Measurements from ENCODE around the gene SEMA5A. TPM values are rescaled to one million over a fixed set of nuclear protein-coding genes. Genes with fewer than 3 reads are reported as not detected.

Gene SEMA5A
- total RNA-seq, 1 donor from 2014 or later = 4.0 TPM

DNA sequence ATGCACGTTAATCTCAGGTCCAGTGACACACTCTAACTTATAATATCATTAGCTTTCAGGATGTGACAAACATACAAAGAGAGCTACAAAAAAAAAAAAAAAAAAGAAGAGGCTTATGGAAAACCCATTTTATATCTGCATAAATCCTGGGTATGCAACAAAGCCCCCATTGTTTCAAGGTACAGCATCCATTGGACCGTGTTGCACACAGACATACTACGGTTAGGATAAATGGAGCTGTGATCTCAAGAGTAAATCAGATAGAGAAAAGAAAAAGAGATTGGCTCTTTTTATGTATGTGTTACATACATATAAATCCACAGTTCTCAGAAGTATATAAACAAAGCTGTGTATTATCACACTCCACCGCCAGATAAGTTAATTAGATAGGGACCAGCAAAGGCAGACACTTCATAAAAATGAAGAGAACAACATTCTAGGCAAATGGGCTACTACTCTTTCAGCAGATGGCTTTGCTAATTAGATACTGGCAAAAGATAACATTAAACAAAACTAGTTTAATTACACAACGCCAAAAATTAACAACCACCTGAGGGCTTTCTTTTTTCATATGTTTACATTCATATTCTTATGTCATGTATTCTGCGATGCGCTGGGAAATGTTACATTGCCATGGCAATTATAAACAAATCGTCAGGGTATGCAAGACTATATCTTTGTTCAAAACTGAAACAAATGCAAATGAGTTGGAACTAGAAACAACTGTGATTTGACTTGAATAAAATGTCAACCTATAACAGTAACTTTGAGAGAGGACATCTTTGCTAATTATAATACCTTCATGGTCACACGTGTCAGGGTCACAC, 304.2 kb downstream of the SEMA5A start:
- Mint-ChIP-seq H3K27me3 (no peaks in the 10 kb centered on the region), H3K9me3 (ENCODE audit: low read depth) (no peaks in the 10 kb centered on the region), H3K4me3 (ENCODE audit: low read depth) (no peak overlapping the region), H3K4me1 (ENCODE audit: low read depth) (peaks cover 3% of the 10 kb centered on the region), H3K36me3 (ENCODE audit: insufficient read depth) (no peaks in the 10 kb centered on the region), H3K27ac (no peak overlapping the region)
- TF ChIP-seq, protein P1, sequence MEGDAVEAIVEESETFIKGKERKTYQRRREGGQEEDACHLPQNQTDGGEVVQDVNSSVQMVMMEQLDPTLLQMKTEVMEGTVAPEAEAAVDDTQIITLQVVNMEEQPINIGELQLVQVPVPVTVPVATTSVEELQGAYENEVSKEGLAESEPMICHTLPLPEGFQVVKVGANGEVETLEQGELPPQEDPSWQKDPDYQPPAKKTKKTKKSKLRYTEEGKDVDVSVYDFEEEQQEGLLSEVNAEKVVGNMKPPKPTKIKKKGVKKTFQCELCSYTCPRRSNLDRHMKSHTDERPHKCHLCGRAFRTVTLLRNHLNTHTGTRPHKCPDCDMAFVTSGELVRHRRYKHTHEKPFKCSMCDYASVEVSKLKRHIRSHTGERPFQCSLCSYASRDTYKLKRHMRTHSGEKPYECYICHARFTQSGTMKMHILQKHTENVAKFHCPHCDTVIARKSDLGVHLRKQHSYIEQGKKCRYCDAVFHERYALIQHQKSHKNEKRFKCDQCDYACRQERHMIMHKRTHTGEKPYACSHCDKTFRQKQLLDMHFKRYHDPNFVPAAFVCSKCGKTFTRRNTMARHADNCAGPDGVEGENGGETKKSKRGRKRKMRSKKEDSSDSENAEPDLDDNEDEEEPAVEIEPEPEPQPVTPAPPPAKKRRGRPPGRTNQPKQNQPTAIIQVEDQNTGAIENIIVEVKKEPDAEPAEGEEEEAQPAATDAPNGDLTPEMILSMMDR (IDR thresholded peaks at IDR 0.05; ENCODE audit: unreplicated experiment) = no peak
- DNase-seq (ENCODE audit: low spot score, unreplicated experiment) = no peak

DNA sequence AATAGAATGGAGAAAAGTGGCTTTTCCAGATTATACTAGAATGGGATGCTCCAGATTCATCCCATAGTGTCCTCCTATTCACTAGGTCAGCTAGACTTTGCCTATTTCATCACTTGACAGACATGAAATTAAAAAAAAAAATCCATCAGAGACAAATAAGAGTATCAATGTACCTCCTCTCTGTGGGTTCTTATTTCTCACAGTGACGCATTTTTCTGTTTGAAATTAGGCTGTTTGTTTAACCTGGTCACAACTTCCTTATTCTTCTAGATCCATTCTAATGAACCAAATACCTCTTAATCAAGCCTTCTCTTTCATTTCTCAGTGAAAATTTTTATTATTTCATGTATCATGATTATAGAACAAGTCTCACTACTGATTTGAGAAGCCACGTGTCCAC, 305.4 kb downstream of the SEMA5A start:
- Mint-ChIP-seq H3K27ac (no peak overlapping the region), H3K4me1 (ENCODE audit: low read depth) (peaks cover 3% of the 10 kb centered on the region), H3K4me3 (ENCODE audit: low read depth) (no peak overlapping the region), H3K36me3 (ENCODE audit: insufficient read depth) (no peaks in the 10 kb centered on the region), H3K27me3 (no peaks in the 10 kb centered on the region), H3K9me3 (ENCODE audit: low read depth) (no peaks in the 10 kb centered on the region)
- TF ChIP-seq, protein P1 (IDR thresholded peaks at IDR 0.05; ENCODE audit: unreplicated experiment) = no peak
- DNase-seq (ENCODE audit: low spot score, unreplicated experiment) = no peak

DNA sequence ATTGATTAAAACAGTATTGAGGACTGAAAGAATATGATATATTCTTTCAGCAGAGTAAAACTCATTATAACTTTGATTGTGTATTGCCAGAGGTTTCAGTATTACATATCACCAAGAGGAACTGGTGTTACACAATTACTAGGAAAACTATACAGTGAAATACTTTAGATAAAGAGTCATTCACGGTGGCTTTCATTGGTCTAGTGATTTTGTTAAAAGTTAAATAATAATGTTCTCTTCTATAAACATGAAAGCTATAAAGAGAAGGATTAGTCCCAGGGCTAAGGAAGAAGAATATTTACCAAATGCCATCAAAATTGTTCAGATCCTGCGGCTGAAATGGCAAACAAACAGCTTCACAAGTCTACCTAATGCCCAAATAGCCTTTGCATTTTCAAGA, 306.2 kb downstream of the SEMA5A start:
- Mint-ChIP-seq H3K9me3 (ENCODE audit: low read depth) (no peaks in the 10 kb centered on the region), H3K36me3 (ENCODE audit: insufficient read depth) (no peaks in the 10 kb centered on the region), H3K27me3 (no peaks in the 10 kb centered on the region), H3K4me3 (ENCODE audit: low read depth) (no peak overlapping the region), H3K27ac (no peak overlapping the region), H3K4me1 (ENCODE audit: low read depth) (peaks cover 3% of the 10 kb centered on the region)
- no peak for DNase-seq (ENCODE audit: low spot score, unreplicated experiment)
- TF ChIP-seq, protein P1 (IDR thresholded peaks at IDR 0.05; ENCODE audit: unreplicated experiment) = no peak

DNA sequence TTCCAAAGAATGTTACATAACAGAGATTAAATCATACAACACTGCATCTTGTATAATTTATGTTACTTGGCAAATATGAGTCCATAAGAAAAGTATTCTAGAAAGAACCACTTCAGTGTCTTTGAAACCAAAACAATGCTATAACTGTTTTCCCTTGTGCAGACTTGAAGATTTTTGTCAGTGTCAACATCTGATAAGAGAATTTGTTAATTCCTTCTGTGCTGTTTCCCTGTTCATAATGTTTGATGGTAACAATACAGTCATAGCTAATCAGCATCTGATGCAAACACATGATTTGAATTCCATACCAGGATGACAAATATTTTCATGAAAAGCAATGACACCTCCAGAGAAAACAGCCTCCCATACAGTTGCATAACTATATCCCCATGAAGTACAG, 306.8 kb downstream of the SEMA5A start:
- Mint-ChIP-seq H3K27me3 (no peaks in the 10 kb centered on the region), H3K9me3 (ENCODE audit: low read depth) (no peaks in the 10 kb centered on the region)
- no peak for DNase-seq (ENCODE audit: low spot score, unreplicated experiment)

DNA sequence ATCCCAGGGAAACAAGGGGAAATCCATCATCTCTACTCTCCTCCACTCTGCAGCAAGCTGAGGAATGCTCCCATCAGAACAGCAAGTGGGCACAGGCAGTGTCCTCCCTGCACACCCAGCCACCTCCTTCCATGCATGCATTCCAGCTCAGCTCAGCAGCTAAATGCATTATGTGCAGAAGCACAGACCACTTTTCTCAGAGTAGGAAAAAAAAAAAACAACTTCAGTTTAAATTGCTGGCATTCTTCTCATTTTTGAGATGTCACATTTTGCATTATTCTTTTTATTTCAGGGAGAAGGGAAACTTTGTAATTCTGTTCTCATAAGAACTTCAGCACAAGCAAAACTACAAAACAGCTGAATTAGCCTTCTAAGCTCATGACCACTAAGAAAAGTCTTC, 312.2 kb downstream of the SEMA5A start:
- no peaks in the 10 kb centered on the region for H3K36me3 Mint-ChIP-seq (ENCODE audit: insufficient read depth)
- DNase-seq (ENCODE audit: low spot score, unreplicated experiment) = no peak
- H3K27me3 Mint-ChIP-seq = no peaks in the 10 kb centered on the region
- peaks cover 3% of the 10 kb centered on the region for H3K9me3 Mint-ChIP-seq (ENCODE audit: low read depth)
- H3K27ac Mint-ChIP-seq = no peak overlapping the region
- H3K4me1 Mint-ChIP-seq (ENCODE audit: low read depth) = no peaks in the 10 kb centered on the region
- TF ChIP-seq, protein P1 (IDR thresholded peaks at IDR 0.05; ENCODE audit: unreplicated experiment) = no peak
- no peak overlapping the region for H3K4me3 Mint-ChIP-seq (ENCODE audit: low read depth)

More for the DNA sequence above, 306.8 kb downstream of the SEMA5A start:
- H3K4me1 Mint-ChIP-seq (ENCODE audit: low read depth) = peaks cover 3% of the 10 kb centered on the region
- TF ChIP-seq, protein P1 (IDR thresholded peaks at IDR 0.05; ENCODE audit: unreplicated experiment) = no peak
- H3K36me3 Mint-ChIP-seq (ENCODE audit: insufficient read depth) = no peaks in the 10 kb centered on the region
- no peak overlapping the region for H3K4me3 Mint-ChIP-seq (ENCODE audit: low read depth)
- no peak overlapping the region for H3K27ac Mint-ChIP-seq
